Measurements from ENCODE around the gene RNF7. TPM values are rescaled to one million over a fixed set of nuclear protein-coding genes. Genes with fewer than 3 reads are reported as not detected.

RNF7 gene
- polyA plus RNA-seq, 1 donor (not counting 4 experiments of a cell fraction or from before 2014, with no cell fraction given) = 96.5 TPM

- H3K9me1 ChIP-seq (ENCODE audit: control insufficient read depth, extremely low read depth, insufficient read depth, low read length) = no peaks in the 10 kb centered on the region
- dilution Hi-C loops (cut with MboI; ENCODE audit: extremely low pct_ligation_motif_present, low sequenced_read_pairs) = no loop called here
- FAIRE-seq (no peak), DNase-seq (ENCODE audit: low read depth, low spot score) (no peak)
- no peaks in the 10 kb centered on the region for H3K9me3 ChIP-seq (ENCODE audit: control insufficient read depth, low read depth, low read length)
- no peak overlapping the region for H3K27ac ChIP-seq (ENCODE audit: control insufficient read depth, insufficient read depth, low read length)
- H3K4me2 ChIP-seq (ENCODE audit: control insufficient read depth, extremely low read depth, insufficient read depth, low read depth, low read length) = no peak overlapping the region
- no peak for TF ChIP-seq EZH2 (IDR thresholded peaks at IDR 0.05; ENCODE audit: low read length)
- H3K36me3 ChIP-seq (ENCODE audit: control insufficient read depth in 2 of 2, extremely low read depth in 1 of 2, insufficient read depth in 2 of 2, low read length in 2 of 2) = no peaks in the 10 kb centered on the region
- H3K4me1 ChIP-seq (ENCODE audit: control insufficient read depth, extremely low read depth, insufficient read depth, low read length) = no peaks in the 10 kb centered on the region
- H3K4me3 ChIP-seq (ENCODE audit: control insufficient read depth in 2 of 3, extremely low read depth in 1 of 3, insufficient read depth in 2 of 3, low read depth in 1 of 3, low read length in 3 of 3) = no peak overlapping the region
- no peak overlapping the region for H2AFZ ChIP-seq (ENCODE audit: control insufficient read depth, low read length)
- no peak overlapping the region for H3K9ac ChIP-seq (ENCODE audit: control insufficient read depth, extremely low read depth, insufficient read depth, low read length)
- no peaks in the 10 kb centered on the region for H3K27me3 ChIP-seq (ENCODE audit: control insufficient read depth, extremely low read depth, insufficient read depth, low read length)
- no peaks in the 10 kb centered on the region for H4K20me1 ChIP-seq (ENCODE audit: control insufficient read depth, extremely low read depth, insufficient read depth, low read length)
- no peaks in the 10 kb centered on the region for H3K79me2 ChIP-seq (ENCODE audit: control insufficient read depth, insufficient read depth, low read length)
Observed at GRCh38 chr3:141728355-141728892, 9.7 kb upstream of the RNF7 start.

- Histone ChIP-seq H3K4me2 (ENCODE audit: control insufficient read depth, extremely low read depth, insufficient read depth, low read depth, low read length) (no peak overlapping the region), H3K79me2 (ENCODE audit: control insufficient read depth, insufficient read depth, low read length) (no peaks in the 10 kb centered on the region), H3K4me1 (ENCODE audit: control insufficient read depth, extremely low read depth, insufficient read depth, low read length) (no peaks in the 10 kb centered on the region), H3K9me1 (ENCODE audit: control insufficient read depth, extremely low read depth, insufficient read depth, low read length) (no peaks in the 10 kb centered on the region), H3K27ac (ENCODE audit: control insufficient read depth, insufficient read depth, low read length) (no peak overlapping the region), H3K9me3 (ENCODE audit: control insufficient read depth, low read depth, low read length) (no peaks in the 10 kb centered on the region), H3K4me3 (ENCODE audit: control insufficient read depth in 2 of 3, extremely low read depth in 1 of 3, insufficient read depth in 2 of 3, low read depth in 1 of 3, low read length in 3 of 3) (no peak overlapping the region), H2AFZ (ENCODE audit: control insufficient read depth, low read length) (no peak overlapping the region), H3K9ac (ENCODE audit: control insufficient read depth, extremely low read depth, insufficient read depth, low read length) (no peak overlapping the region), H4K20me1 (ENCODE audit: control insufficient read depth, extremely low read depth, insufficient read depth, low read length) (no peaks in the 10 kb centered on the region), H3K36me3 (ENCODE audit: control insufficient read depth in 2 of 2, extremely low read depth in 1 of 2, insufficient read depth in 2 of 2, low read length in 2 of 2) (no peaks in the 10 kb centered on the region), H3K27me3 (ENCODE audit: control insufficient read depth, extremely low read depth, insufficient read depth, low read length) (no peaks in the 10 kb centered on the region)
- dilution Hi-C loops (cut with MboI; ENCODE audit: extremely low pct_ligation_motif_present, low sequenced_read_pairs) = no loop called here
- DNase-seq (ENCODE audit: low read depth, low spot score) (no peak), FAIRE-seq (no peak)
- TF ChIP-seq EZH2 (IDR thresholded peaks at IDR 0.05; ENCODE audit: low read length) = no peak
- TF ChIP-seq, protein P1, sequence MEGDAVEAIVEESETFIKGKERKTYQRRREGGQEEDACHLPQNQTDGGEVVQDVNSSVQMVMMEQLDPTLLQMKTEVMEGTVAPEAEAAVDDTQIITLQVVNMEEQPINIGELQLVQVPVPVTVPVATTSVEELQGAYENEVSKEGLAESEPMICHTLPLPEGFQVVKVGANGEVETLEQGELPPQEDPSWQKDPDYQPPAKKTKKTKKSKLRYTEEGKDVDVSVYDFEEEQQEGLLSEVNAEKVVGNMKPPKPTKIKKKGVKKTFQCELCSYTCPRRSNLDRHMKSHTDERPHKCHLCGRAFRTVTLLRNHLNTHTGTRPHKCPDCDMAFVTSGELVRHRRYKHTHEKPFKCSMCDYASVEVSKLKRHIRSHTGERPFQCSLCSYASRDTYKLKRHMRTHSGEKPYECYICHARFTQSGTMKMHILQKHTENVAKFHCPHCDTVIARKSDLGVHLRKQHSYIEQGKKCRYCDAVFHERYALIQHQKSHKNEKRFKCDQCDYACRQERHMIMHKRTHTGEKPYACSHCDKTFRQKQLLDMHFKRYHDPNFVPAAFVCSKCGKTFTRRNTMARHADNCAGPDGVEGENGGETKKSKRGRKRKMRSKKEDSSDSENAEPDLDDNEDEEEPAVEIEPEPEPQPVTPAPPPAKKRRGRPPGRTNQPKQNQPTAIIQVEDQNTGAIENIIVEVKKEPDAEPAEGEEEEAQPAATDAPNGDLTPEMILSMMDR (optimal IDR thresholded peaks at IDR 0.05 in 1 of 3, IDR thresholded peaks at IDR 0.05 in 1 of 3, conservative IDR thresholded peaks at IDR 0.05 in 1 of 3; ENCODE audit: extremely low read depth in 1 of 3, insufficient read depth in 2 of 3, low read length in 3 of 3) = peak; percentile 14 to 47 (median 37)
Observed at GRCh38 chr3:141729240-141729639, 8.9 kb upstream of the RNF7 start.

DNA sequence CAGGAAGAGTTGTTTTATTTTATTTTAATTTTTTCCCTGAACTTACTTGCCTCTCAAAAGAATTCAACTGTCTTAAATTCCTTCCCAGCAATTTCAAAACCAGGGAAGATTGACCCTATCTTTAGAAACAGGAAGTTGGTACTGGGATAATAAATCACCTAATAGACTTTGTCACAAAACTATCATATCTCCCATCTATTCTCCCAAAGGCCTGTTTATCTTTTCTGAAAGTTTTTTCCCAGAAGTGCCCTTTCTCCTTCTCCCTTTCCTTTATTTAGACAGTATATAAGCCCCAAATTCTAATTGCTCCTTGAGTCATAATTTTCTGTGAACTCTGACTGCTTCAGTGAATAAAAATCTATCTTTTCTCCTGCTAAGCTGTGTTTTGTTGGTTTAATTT is 2.9 kb upstream of the RNF7 start:
- H3K27ac ChIP-seq (ENCODE audit: control insufficient read depth, insufficient read depth, low read length) = no peak overlapping the region
- H2AFZ ChIP-seq (ENCODE audit: control insufficient read depth, low read length) = no peak overlapping the region
- no peak overlapping the region for H3K4me2 ChIP-seq (ENCODE audit: control insufficient read depth, extremely low read depth, insufficient read depth, low read depth, low read length)
- H3K9ac ChIP-seq (ENCODE audit: control insufficient read depth, extremely low read depth, insufficient read depth, low read length) = no peak overlapping the region
- dilution Hi-C loops (cut with MboI; ENCODE audit: extremely low pct_ligation_motif_present, low sequenced_read_pairs) = no loop called here
- H3K27me3 ChIP-seq (ENCODE audit: control insufficient read depth, extremely low read depth, insufficient read depth, low read length) = no peaks in the 10 kb centered on the region
- peaks cover 4% of the 10 kb centered on the region for H3K4me1 ChIP-seq (ENCODE audit: control insufficient read depth, extremely low read depth, insufficient read depth, low read length)
- no peak for FAIRE-seq
- DNase-seq (ENCODE audit: low read depth, low spot score) = no peak
- TF ChIP-seq EZH2 (IDR thresholded peaks at IDR 0.05; ENCODE audit: low read length) = no peak
- TF ChIP-seq, protein P1 (optimal IDR thresholded peaks at IDR 0.05 in 1 of 3, IDR thresholded peaks at IDR 0.05 in 1 of 3, conservative IDR thresholded peaks at IDR 0.05 in 1 of 3; ENCODE audit: extremely low read depth in 1 of 3, insufficient read depth in 2 of 3, low read length in 3 of 3) = no peak
- H3K36me3 ChIP-seq (ENCODE audit: control insufficient read depth in 2 of 2, extremely low read depth in 1 of 2, insufficient read depth in 2 of 2, low read length in 2 of 2) = no peaks in the 10 kb centered on the region
- H3K4me3 ChIP-seq (ENCODE audit: control insufficient read depth in 2 of 3, extremely low read depth in 1 of 3, insufficient read depth in 2 of 3, low read depth in 1 of 3, low read length in 3 of 3) = no peak overlapping the region
- no peaks in the 10 kb centered on the region for H4K20me1 ChIP-seq (ENCODE audit: control insufficient read depth, extremely low read depth, insufficient read depth, low read length)
- H3K9me1 ChIP-seq (ENCODE audit: control insufficient read depth, extremely low read depth, insufficient read depth, low read length) = no peaks in the 10 kb centered on the region
- H3K79me2 ChIP-seq (ENCODE audit: control insufficient read depth, insufficient read depth, low read length) = peaks cover 21% of the 10 kb centered on the region
- no peaks in the 10 kb centered on the region for H3K9me3 ChIP-seq (ENCODE audit: control insufficient read depth, low read depth, low read length)

All from keratinocyte (primary cell).